Panc1 (cell line): ENCODE data around the gene NCKIPSD. TPM values are rescaled to one million over a fixed set of nuclear protein-coding genes. Genes with fewer than 3 reads are reported as not detected.

Experiments
- ATAC-seq: fragments of 200-7000 bp; cut with Tn5 transposase; 2 replicates; pipeline ENCODE4 v1.9.1; 2020; ENCODE audit warnings: mild to moderate bottlenecking, moderate library complexity
- BruUV-seq: library from RNA; stranded (reverse); fragments of 400-500 nt; replicated peaks from 2 replicates; lab custom pipeline; 2021; lab: Mats Ljungman, UMichigan
- CTCF ChIA-PET: fragments of 300-600 bp; sonication (Branson Sonifier 250); formaldehyde crosslinking; loops from one replicate; lab custom pipeline; 2022; ENCODE audit warnings: antibody characterized with exemption; lab: Charles Lee
- POLR2A ChIA-PET: fragments of 300-600 bp; sonication (Branson Sonifier 250); formaldehyde crosslinking; loops from one replicate; lab custom pipeline; 2022; ENCODE audit warnings: antibody characterized with exemption; lab: Charles Lee
- DNase-seq: peaks from one replicate; pipeline ENCODE4 v3.0.0-alpha.2; 2010; ENCODE audit warnings: low read depth, low spot score
- H3K27ac ChIP-seq: 2 replicates; pipeline ENCODE4 v1.5.1; 2011; ENCODE audit warnings: mild to moderate bottlenecking, low read length, inconsistent platforms
- H3K27me3 ChIP-seq: fragments of 200-500 bp; sonication (Bioruptor generic); 2 replicates; pipeline ENCODE4 v1.6.0; 2014; ENCODE audit warnings: low read length, inconsistent platforms; ENCODE audit not compliant: control insufficient read depth, insufficient read depth
- H3K36me3 ChIP-seq: fragments of 200-500 bp; sonication (Bioruptor generic); 2 replicates; pipeline ENCODE4 v1.5.1; 2014; ENCODE audit warnings: inconsistent platforms, mild to moderate bottlenecking, low read length, moderate library complexity; ENCODE audit not compliant: control insufficient read depth, insufficient read depth
- H3K4me1 ChIP-seq: 2 replicates; pipeline ENCODE4 v1.5.1; 2011; ENCODE audit warnings: inconsistent platforms, mild to moderate bottlenecking, low read length, moderate library complexity; ENCODE audit not compliant: control insufficient read depth, insufficient read depth
- H3K4me3 ChIP-seq, 2 experiments: 2 replicates each; pipeline ENCODE4 v1.5.1; 2011 to 2012; ENCODE audit warnings: low read depth in 2 of 2, low read length in 2 of 2, mild to moderate bottlenecking in 2 of 2, inconsistent platforms in 1 of 2, moderate library complexity in 1 of 2
- H3K9me3 ChIP-seq: fragments of 200-500 bp; sonication (Bioruptor generic); 2 replicates; pipeline ENCODE4 v1.5.1; 2014; ENCODE audit warnings: low read depth, mild to moderate bottlenecking, inconsistent platforms, low read length, moderate library complexity; ENCODE audit not compliant: control insufficient read depth, insufficient read depth
- CTCF ChIP-seq: fragments of 450-650 bp; IDR thresholded peaks from 2 replicates; pipeline ENCODE4 v1.5.1; 2017; ENCODE audit warnings: mild to moderate bottlenecking
- POLR2AphosphoS5 ChIP-seq: IDR thresholded peaks from 2 replicates; pipeline ENCODE4 v1.6.1; 2012; ENCODE audit warnings: mild to moderate bottlenecking, low read depth, low read length, moderate library complexity
- SIN3A ChIP-seq: IDR thresholded peaks from 2 replicates; pipeline ENCODE4 v1.6.1; 2012; ENCODE audit warnings: low read depth, mild to moderate bottlenecking, low read length, moderate library complexity, borderline replicate concordance; ENCODE audit not compliant: insufficient read depth
- TCF7L2 ChIP-seq: IDR thresholded peaks from 2 replicates; pipeline ENCODE4 v1.6.1; 2011; ENCODE audit warnings: mild to moderate bottlenecking, low read depth, low read length, inconsistent platforms
- in situ Hi-C: cut with HindIII; loops from 2 replicates; pipeline ENCODE4 v1.10.0; 2016; ENCODE audit warnings: low sequenced_read_pairs, low pct_unique_long_range_greater_than_20kb
- intact Hi-C: fragments of 100-400 bp; cut with micrococcal nuclease; formaldehyde crosslinking; loops from one replicate; pipeline ENCODE4 v1.10.0; 2022; ENCODE audit not compliant: unreplicated experiment
- total RNA-seq: library from RNA; stranded (reverse); gene quantifications from one replicate; pipeline ENCODE4 v1.2.1, GENCODE V29; 2021; ENCODE audit not compliant: unreplicated experiment
- TF ChIP-seq, protein P1 (sequence below), 2 experiments: IDR thresholded peaks; 2 replicates each; pipeline ENCODE4 v1.6.1; 2011 to 2012; ENCODE audit warnings: low read depth in 2 of 2, control low read depth in 1 of 2, low read length in 1 of 2, mild to moderate bottlenecking in 1 of 2, moderate library complexity in 1 of 2; ENCODE audit not compliant: insufficient read depth in 1 of 2

Gene NCKIPSD
- total RNA-seq, 1 experiment from 2014 or later, result 26.8 TPM

GRCh38 chr3:48700731-48701405 is 15.2 kb upstream of the NCKIPSD start:
- Histone ChIP-seq H3K27me3 (no peaks in the 10 kb centered on the region), H3K36me3 (peaks cover 5% of the 10 kb centered on the region), H3K4me1 (no peaks in the 10 kb centered on the region), H3K27ac (no peak overlapping the region), H3K4me3 (no peak overlapping the region), H3K9me3 (no peaks in the 10 kb centered on the region)
- DNase-seq (no peak), ATAC-seq (no peak; the same call in 1 of the 2 replicates)
- TF ChIP-seq POLR2AphosphoS5, result no peak
- TF ChIP-seq SIN3A, result no peak
- no peak for TF ChIP-seq TCF7L2
- TF ChIP-seq CTCF, result no peak
- TF ChIP-seq, protein P1, sequence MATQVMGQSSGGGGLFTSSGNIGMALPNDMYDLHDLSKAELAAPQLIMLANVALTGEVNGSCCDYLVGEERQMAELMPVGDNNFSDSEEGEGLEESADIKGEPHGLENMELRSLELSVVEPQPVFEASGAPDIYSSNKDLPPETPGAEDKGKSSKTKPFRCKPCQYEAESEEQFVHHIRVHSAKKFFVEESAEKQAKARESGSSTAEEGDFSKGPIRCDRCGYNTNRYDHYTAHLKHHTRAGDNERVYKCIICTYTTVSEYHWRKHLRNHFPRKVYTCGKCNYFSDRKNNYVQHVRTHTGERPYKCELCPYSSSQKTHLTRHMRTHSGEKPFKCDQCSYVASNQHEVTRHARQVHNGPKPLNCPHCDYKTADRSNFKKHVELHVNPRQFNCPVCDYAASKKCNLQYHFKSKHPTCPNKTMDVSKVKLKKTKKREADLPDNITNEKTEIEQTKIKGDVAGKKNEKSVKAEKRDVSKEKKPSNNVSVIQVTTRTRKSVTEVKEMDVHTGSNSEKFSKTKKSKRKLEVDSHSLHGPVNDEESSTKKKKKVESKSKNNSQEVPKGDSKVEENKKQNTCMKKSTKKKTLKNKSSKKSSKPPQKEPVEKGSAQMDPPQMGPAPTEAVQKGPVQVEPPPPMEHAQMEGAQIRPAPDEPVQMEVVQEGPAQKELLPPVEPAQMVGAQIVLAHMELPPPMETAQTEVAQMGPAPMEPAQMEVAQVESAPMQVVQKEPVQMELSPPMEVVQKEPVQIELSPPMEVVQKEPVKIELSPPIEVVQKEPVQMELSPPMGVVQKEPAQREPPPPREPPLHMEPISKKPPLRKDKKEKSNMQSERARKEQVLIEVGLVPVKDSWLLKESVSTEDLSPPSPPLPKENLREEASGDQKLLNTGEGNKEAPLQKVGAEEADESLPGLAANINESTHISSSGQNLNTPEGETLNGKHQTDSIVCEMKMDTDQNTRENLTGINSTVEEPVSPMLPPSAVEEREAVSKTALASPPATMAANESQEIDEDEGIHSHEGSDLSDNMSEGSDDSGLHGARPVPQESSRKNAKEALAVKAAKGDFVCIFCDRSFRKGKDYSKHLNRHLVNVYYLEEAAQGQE (IDR thresholded peaks at IDR 0.05; ENCODE audit: insufficient read depth in 1 of 2, low read depth in 2 of 2, low read length in 1 of 2), result no peak
- in situ Hi-C loops (no loop called here), intact Hi-C loops (no loop called here)
- CTCF ChIA-PET, result no interaction called here
- POLR2A ChIA-PET, result no interaction called here
- no TSS peak for BruUV-seq

GRCh38 chr3:48698891-48699290 is 13.2 kb upstream of the NCKIPSD start:
- no TSS peak for BruUV-seq
- Histone ChIP-seq H3K4me1 (peaks cover 7% of the 10 kb centered on the region; the same call in 1 of the 2 replicates), H3K27me3 (no peaks in the 10 kb centered on the region), H3K9me3 (no peaks in the 10 kb centered on the region), H3K4me3 (no peak overlapping the region), H3K36me3 (peaks cover 13% of the 10 kb centered on the region), H3K27ac (no peak overlapping the region)
- intact Hi-C loops, result no loop called here
- POLR2A ChIA-PET, result no interaction called here
- no peak for DNase-seq
- CTCF ChIA-PET, result no interaction called here
- in situ Hi-C loops, result no loop called here
- TF ChIP-seq SIN3A (no peak), CTCF (no peak), POLR2AphosphoS5 (no peak), TCF7L2 (no peak)
- TF ChIP-seq, protein P1 (IDR thresholded peaks at IDR 0.05; ENCODE audit: insufficient read depth in 1 of 2, low read depth in 2 of 2, low read length in 1 of 2), result no peak
- no peak for ATAC-seq
